Glomerular visceral epithelial cell (primary cell): ENCODE results near the gene STARD13.

Source experiments
- DNase-seq: peaks from one replicate; pipeline ENCODE4 v3.0.0-alpha.2; 2016; ENCODE audit errors: extremely low spot score

Gene STARD13

DNA sequence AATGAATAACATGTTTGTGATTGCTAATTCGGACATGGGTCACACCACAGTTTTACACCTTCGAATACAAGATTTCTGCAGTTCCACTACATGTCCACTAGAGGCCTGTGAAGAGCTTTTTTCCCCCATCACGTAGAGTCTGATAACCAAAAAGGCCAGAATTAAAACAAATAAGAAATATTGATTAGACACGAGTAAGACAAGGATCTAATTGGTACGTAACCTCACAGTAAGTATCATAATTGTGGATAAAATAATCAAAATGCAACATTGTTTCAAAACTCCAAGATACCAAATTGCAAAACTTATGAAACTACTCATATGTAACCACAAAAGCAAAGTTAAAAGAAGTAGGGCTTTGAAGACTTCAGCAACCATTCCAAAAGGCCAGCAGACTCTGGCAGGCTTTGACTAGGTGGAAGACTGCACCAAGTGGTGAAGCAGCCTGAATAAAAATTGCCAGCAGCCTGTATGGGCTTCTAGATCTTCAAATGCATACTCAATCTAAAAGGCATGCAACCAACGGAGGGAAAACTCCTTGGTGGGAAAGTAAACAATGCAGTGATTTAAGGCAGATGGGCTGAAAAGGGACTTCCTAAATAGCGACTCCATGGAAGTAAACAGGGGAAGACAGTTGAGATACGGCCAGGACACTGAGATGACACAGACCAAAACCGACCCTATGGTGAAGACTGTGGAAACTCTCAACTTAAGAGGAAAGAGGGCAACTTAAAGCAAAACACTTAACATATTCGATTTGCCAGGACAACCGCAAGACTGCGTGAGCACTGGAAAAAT, 56.7 kb downstream of the STARD13 start:
- peak; percentile 57 for DNase-seq

DNA sequence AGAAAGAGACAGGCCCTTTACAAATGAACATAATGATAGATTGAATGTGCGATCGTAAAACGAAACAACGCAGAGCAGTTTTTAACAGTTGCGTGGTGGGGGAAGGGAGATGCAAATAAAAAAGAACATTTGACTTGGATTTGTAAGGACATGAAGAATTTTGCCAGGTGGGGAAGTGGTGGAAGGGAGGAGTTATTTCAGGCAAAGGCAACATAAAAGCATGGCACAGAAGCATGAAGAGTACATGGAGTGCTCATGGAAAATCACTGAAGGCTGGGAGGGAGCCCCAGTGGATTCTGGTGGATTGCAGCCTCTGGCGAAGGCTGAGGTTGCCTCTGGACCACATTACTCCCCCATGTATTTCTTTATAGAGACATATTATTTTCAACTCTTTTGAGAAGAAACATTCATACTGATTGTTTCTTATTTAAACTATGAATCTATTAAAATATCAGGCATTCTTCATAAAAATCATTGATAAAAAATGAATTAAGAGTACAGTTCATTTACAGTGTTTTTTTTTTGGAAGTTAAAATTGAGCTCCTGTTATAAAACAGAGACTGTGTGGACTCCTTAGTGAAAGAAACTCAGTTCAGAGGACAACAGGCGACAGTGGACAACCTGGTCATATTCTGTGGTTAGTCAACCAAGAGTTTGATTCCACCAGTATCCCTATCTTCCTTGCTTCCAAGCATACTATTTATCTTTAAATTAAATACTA, 57.5 kb downstream of the STARD13 start:
- DNase-seq: no peak

- no peak for DNase-seq
These were observed 60.9 kb downstream of the STARD13 start for GRCh38 chr13:33224686-33225085.

DNA sequence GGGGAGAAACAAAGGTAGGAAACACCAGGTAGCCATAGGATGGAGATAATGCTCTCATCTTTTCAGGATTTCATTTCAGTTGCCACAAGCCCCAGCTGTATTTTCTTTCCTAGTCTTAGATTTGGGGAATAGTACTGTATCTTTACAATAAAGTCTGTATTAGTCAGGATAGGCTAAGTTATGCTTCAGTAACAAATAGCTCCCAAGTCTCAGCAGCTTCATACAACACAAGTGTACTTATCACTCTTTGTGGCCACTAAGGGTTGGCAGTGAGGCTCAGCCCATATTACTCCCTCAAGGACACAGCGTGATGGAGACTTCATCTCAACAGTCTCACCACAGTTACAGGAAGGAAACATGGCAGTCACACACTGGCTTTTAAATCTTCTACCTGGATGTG, 61.4 kb downstream of the STARD13 start:
- no peak for DNase-seq

- DNase-seq: no peak
These were observed 65.6 kb downstream of the STARD13 start for GRCh38 chr13:33219926-33220325.

DNA sequence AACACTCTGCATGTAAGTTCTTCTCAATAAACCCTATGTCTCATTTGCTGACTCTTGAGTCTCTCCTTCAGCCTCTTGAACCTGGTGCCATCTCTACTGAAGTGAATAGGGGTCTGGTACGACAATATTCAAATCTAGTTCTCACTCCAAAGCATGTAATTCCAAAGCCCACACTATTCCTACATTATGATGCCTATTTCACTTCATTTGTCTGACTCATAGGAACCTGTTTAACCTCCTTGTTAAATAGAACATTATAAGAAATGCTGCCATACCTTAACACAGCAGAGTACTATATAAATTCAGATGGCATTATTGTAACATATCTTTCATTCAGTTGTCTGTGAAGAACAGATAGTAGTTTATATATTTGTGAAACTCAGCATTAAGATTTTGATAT, 67.1 kb downstream of the STARD13 start:
- DNase-seq: no peak

DNA sequence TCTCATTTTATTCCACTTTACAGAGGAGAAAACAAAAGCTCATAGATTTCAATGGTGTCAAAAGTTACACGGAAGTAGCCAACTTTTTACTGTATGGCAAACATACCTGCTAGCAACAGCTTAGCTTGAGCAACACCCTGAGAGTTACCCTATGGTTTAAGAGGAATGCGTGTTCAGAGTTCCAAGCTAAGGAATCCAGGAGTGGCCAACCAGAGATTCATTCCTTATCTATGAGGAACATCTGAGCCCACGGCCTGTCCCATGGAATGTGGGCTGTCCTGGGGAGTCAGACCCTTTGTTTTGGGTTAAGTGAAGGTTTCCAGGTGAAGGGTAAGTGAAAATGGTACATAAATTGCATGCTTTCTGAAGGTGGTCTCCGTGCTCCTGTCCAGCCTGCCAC, 67.5 kb downstream of the STARD13 start:
- DNase-seq: peak; percentile 72

DNA sequence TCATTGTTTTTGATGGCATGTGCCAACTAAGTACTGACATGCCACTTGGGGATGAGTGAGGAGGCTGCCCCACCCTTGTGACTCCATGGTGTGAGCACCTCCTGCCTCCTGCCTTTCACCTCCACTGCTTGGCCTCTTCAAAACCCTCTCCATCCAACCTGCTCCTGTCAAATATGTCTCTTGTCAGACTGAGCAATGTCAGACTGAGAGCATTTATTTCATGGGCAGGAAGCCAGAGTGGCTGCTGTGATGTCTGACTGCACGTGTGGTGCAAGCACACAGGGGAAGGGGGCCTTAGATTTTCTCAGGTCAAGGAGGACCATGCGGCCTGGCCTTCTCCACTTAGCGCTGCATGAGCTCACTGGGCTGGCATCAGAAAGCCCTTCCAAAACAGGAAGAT, 68.3 kb downstream of the STARD13 start:
- DNase-seq: no peak

DNA sequence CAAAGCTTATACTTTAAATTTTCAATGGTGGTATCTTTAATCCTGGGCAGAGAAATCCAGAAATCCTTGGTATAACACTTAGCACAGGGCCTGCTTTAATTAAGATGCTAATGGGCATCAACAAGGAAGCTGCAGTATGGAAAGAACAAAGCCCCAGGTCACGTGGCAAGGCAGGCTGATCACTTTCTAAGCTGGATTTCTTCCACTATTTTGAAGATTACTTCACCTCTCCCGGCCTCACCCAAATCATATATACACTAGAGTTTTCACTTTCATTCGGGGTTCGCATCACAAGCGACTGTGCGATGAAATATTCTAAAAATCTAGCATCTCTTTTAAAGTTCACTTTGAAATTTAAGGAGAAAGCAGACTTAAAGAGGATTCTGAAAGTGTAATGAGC, 71.8 kb downstream of the STARD13 start:
- DNase-seq: no peak

- DNase-seq: no peak
These were observed 72.4 kb downstream of the STARD13 start for GRCh38 chr13:33213024-33213768.

- DNase-seq: no peak
These were observed 73.2 kb downstream of the STARD13 start for GRCh38 chr13:33212396-33212795.

DNA sequence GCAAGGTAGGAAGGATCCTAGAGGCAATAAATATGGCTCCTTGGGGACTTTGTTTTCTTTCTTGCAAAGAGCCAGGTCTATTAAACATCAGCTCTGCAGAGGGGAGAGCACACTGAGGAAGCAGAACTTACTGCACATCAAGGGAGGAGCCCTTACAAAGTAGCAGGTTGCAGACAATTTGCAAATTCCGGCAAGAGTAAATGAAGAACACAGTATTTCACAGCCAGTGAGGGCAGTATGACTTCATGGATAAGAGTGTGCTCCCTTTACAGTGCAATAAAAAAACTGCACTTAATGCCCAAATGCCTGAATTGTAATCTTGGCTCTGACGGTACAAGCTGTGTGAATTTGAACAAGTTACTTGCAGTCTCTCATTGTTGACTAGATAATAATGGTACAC, 75.5 kb downstream of the STARD13 start:
- DNase-seq: no peak

DNA sequence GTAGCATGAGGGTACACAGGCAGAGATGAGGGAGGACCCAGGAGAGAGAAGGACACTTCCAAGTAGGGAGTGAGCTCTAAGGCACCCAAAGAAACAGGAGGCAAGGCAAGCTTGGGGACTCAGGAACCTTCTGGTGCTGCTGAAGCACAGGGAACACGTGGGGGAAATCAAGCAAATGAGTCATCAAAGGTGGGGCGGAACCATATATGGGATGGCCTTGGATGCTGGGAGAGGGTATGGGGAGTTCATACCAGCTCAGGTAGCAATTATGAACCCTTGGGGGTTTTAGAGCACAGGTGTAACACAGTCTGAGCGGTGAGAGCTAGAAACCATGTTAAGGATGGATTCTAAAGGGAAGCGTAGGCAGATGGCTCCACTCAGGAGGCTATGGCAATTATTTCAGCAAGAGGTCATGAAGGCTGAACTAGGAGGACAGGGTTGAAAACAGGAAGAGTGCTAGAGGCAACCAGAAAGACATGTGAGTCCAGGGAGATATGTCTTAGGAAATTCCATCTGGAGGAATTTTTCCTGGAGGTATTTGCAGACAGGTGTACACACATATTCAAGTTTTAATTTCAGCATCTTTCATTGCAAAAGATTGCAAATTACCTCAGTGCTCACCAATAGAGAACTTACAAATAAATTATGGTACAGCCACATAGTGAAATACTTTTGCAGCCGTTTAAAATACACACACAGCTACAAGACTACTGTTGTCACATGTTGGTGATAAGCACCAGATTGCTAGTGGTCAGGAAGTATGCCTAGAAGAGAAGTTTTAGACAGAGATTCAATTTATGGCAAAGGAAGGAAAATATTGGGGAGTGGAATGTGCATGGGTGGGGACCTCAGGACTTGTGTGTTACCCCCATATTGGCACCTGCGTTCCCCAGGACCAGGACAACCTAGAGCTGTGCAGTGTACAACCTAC, 77.0 kb downstream of the STARD13 start:
- DNase-seq: no peak

GRCh38 chr13:33207615-33207961, 78.0 kb downstream of the STARD13 start:
- DNase-seq: no peak

DNA sequence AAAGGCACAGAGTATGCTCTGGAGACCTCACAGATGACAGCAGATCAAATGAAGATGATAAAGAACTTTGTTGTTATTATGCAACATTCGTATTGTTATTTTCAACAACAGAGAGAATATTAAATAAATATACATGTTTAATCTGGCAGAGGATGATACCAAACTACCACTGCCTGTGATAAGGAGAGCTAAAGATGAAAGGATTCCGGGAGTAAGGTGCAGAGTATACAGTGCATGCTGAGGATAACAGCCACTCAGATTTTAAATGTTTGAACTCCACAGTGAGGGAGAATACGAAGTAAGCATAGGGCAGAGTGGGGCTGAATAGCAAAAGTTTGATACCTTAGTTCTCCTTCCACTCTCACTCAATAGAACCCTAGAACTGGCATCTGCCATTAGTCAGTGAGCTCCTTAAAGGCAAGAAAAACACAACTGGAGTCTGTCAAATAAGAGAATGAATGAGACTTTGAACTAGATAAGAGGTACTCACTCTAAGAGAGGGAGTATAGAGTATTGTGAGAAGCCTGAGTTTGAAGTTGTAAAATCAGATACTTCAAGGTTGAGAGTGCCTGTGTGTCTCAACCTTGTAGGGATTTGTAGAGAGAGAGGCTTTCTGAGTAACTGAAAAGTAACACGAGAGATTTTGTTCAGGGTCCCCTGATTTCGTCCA, 78.5 kb downstream of the STARD13 start:
- no peak for DNase-seq

DNA sequence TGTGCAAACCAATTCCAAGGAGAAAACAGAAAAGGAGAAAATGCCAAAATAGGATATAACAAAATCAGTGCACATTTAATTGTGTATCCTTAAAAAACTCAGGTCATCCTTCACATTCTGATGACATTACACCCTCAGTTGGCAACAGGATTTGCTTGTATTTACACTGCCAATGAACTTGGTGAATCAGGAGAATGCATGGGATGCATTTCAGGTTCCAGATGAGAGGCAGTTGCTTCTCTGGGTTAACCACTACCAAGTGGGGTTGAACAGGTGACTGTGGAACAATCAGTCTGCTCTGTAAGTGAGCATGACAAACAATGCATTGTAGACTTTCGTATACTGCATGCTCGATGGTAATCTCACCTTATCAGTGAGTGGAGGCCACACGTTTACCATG, 79.1 kb downstream of the STARD13 start:
- DNase-seq: no peak

GRCh38 chr13:33205804-33206221, 79.7 kb downstream of the STARD13 start:
- no peak for DNase-seq

GRCh38 chr13:33205224-33205623, 80.3 kb downstream of the STARD13 start:
- no peak for DNase-seq

- DNase-seq: no peak
These were observed 81.2 kb downstream of the STARD13 start for GRCh38 chr13:33204130-33204927.

DNA sequence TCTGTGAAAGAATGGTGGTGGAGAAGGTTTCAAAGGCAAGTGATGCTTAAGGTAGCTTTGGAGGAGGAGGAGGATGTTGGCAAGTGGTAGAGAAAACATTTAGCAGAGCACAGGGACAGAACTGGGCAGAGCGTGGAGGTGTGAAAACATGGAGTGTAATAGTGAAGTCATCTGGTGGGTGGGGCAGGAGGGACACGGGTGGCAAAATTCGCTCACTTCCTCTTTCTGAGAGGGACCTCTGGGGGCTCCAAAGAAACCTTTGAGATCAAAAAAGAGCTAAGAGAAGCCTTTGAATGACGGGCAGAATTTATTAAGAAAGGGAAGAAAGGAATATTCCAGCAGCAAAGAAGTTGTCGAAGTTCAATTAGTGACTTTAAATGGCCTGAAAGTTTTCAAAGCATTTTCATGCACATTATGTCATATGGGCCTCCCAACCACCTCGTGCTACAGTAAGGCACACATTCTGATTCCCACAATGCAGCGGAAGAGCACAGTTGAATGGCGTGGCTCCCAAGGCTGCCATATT, 82.8 kb downstream of the STARD13 start:
- no peak for DNase-seq
